ENCODE measurements around the gene NSMF.

NSMF gene

DNA sequence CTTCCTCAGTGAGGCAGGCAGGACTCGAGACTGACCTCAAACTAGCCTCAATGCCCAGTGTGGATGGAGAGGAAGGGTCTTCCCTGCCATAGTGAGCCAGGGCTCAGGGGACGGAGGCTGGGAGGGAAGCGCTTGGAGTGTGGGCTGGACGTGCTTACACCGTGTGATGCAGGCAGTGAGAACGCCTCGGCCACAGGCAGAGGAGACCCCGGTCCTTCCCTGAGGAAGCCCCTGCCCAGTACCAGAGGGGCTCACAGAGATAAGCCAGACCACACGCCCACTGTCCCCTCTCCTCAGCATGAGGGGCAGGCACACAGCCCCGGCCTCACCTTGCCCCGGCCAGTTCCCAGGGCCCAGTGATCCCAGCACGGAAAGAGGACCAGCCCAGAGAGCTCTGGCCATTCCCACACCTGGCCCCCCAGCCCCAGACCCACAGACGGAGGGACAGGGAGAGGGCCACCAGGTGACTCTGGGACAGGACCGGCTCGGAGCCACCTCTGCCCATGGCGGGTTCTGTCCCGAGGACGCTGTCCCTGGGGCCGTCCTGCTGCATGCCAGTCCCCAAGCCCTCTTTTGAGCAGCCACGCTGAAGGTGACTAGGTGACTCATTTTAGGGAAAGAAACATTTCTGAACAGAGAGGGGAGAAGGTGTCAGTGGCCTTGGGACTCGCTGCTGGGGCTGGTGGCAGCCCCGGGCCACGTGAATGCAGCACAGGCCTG, 6.0 kb upstream of the NSMF start:
- no peak overlapping the region for H3K4me3 ChIP-seq (ENCODE audit: low read length)
- no peaks in the 10 kb centered on the region for H3K9me3 ChIP-seq (ENCODE audit: control insufficient read depth, low read depth, low read length)
- H3K9ac ChIP-seq (ENCODE audit: low read length), result no peak overlapping the region
- no peaks in the 10 kb centered on the region for H3K36me3 ChIP-seq (ENCODE audit: control insufficient read depth, low read depth, low read length)
- no peaks in the 10 kb centered on the region for H3K4me1 ChIP-seq (ENCODE audit: control insufficient read depth, low read depth, low read length)
- no peak overlapping the region for H3K27ac ChIP-seq (ENCODE audit: low read length)
- H3K27me3 ChIP-seq (ENCODE audit: control insufficient read depth, insufficient read depth, low read length), result no peaks in the 10 kb centered on the region

DNA sequence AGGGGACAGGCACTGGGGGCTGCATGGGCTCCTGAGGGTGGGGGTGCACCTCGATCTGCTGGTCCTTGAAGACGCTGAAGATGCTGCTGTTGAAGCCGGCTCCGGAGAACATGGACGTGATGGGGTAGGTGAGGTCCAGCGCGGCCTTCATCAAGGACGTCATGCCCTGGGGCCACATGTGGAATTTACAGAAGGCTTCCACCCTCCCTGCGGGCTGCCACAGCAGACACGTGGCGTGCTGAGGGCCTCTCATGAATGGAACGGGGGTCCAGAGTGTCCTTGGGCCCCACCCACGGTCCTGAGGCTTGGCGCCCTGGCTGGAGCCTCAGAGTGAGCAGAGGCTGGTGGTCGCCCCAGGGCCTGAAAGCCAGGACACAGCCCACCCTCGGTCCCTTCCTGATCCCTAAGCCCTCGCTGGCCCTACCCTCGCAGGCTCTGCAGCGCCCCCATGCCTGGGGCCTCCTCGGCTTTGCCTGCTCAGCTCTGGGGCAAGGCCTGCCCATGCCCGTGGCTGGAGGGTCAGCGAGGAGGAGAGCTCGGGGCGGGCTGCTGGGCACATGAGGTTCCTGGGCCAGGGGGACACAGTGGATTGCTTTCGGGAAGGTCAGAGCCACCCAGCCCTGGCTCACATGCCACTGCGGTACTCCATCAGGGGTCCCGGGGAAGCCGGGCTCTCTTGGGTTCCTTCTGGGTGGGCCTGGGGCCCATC, 5.3 kb upstream of the NSMF start:
- no peaks in the 10 kb centered on the region for H3K9me3 ChIP-seq (ENCODE audit: control insufficient read depth, low read depth, low read length)
- H3K27ac ChIP-seq (ENCODE audit: low read length), result no peak overlapping the region
- H3K36me3 ChIP-seq (ENCODE audit: control insufficient read depth, low read depth, low read length), result no peaks in the 10 kb centered on the region
- H3K27me3 ChIP-seq (ENCODE audit: control insufficient read depth, insufficient read depth, low read length), result no peaks in the 10 kb centered on the region
- H3K9ac ChIP-seq (ENCODE audit: low read length), result no peak overlapping the region
- no peaks in the 10 kb centered on the region for H3K4me1 ChIP-seq (ENCODE audit: control insufficient read depth, low read depth, low read length)
- H3K4me3 ChIP-seq (ENCODE audit: low read length), result no peak overlapping the region

DNA sequence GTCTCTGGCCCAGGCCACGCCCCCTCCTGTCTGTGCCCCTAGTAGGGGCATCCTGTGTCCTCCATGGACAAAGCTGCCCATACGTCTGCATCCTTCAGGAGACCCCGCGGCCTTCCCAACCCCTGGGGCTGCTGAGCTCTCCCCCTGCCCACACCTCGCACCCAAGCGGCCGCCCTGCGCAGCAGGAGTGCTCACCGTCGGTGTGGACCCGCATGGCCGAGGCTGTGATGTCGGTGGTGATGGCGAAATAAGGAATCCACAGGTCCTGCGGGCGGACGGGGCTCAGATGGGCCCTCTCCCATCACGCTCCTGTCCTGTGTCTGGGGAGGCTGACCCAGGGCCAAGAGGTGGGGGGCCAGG, 4.8 kb upstream of the NSMF start:
- no peaks in the 10 kb centered on the region for H3K9me3 ChIP-seq (ENCODE audit: control insufficient read depth, low read depth, low read length)
- H3K4me1 ChIP-seq (ENCODE audit: control insufficient read depth, low read depth, low read length), result no peaks in the 10 kb centered on the region

DNA sequence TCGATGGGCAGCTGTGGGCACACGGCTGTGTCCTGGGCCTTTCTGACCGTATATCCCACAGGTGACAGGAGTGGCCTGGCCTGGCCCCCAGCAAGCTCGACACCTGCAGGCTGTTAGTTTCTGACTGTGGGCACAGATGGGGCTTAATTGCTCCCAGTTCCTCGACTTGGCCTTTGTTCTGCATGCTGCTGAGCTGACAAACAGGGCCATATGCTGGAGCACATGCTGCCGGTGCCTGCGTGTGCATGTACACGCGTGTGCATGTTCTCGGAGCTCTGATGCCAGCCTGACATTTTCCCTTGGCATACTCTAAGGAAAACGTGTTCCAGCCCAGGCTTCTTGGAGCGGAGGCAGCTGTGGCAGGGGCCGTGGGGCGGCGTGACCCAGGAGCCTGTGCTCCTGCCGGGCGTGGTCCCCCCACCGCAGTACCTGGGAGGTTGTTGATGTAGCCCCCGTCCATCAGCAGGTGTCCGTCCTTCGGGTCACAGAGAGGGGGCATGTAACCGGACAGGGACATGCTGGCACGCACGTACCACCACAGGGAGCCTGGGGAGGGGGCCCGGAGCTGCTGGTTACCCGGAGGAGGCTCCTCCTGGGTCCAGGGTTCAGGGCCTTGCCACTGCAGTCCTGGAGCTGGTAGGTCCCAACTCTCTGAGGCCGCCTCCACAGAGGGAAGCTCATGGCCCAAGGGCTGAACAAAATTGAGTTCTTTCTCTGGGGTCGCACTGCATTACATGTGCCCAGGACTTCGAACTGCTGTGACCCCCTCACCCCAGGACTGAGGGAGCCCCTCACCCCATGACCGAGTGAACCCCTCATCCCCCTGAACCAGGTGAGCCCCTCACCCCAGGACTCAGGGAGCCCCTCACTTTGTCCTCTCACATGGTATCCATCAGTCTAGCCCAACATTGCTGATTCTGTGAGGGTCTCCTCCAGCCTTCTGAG, 4.1 kb upstream of the NSMF start:
- Histone ChIP-seq H3K27ac (ENCODE audit: low read length) (no peak overlapping the region), H3K9ac (ENCODE audit: low read length) (no peak overlapping the region), H3K27me3 (ENCODE audit: control insufficient read depth, insufficient read depth, low read length) (no peaks in the 10 kb centered on the region), H3K9me3 (ENCODE audit: control insufficient read depth, low read depth, low read length) (no peaks in the 10 kb centered on the region), H3K4me1 (ENCODE audit: control insufficient read depth, low read depth, low read length) (no peaks in the 10 kb centered on the region), H3K4me3 (ENCODE audit: low read length) (no peak overlapping the region), H3K36me3 (ENCODE audit: control insufficient read depth, low read depth, low read length) (no peaks in the 10 kb centered on the region)

More for the DNA sequence above, 4.8 kb upstream of the NSMF start:
- Histone ChIP-seq H3K36me3 (ENCODE audit: control insufficient read depth, low read depth, low read length) (no peaks in the 10 kb centered on the region), H3K9ac (ENCODE audit: low read length) (no peak overlapping the region), H3K4me3 (ENCODE audit: low read length) (no peak overlapping the region), H3K27me3 (ENCODE audit: control insufficient read depth, insufficient read depth, low read length) (no peaks in the 10 kb centered on the region), H3K27ac (ENCODE audit: low read length) (no peak overlapping the region)

DNA sequence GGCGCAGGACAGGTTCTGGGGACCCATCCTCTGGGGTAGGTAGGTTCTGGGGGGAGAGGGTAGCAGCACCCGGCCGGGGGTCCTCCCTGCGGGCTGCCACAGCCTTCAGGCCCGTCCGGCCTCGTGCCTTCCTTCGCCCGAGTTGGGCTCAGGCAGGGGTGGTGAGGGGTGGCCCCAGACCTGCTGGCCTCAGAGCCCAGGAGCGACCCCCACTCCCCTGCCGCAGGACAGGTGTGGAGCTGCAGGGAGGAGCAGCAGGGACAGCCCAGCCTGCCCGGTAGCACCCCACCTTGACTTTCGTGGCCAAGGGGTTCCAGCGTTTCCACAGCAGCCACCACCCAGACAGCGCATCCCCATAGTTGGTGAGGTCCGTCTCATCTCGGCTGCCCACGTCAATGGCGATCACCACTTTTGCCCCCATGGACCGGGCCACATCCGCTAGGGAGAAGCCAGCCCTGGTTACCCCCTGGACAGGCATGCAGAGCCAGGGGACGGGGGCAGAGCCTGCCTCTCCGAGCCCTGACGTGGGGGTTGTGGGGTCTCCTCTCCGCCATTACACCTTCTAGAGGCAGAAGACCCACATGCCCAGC, 3.4 kb upstream of the NSMF start:
- Histone ChIP-seq H3K27me3 (ENCODE audit: control insufficient read depth, insufficient read depth, low read length) (no peaks in the 10 kb centered on the region), H3K9ac (ENCODE audit: low read length) (no peak overlapping the region), H3K4me3 (ENCODE audit: low read length) (no peak overlapping the region), H3K4me1 (ENCODE audit: control insufficient read depth, low read depth, low read length) (no peaks in the 10 kb centered on the region), H3K9me3 (ENCODE audit: control insufficient read depth, low read depth, low read length) (no peaks in the 10 kb centered on the region), H3K27ac (ENCODE audit: low read length) (no peak overlapping the region), H3K36me3 (ENCODE audit: control insufficient read depth, low read depth, low read length) (no peaks in the 10 kb centered on the region)

DNA sequence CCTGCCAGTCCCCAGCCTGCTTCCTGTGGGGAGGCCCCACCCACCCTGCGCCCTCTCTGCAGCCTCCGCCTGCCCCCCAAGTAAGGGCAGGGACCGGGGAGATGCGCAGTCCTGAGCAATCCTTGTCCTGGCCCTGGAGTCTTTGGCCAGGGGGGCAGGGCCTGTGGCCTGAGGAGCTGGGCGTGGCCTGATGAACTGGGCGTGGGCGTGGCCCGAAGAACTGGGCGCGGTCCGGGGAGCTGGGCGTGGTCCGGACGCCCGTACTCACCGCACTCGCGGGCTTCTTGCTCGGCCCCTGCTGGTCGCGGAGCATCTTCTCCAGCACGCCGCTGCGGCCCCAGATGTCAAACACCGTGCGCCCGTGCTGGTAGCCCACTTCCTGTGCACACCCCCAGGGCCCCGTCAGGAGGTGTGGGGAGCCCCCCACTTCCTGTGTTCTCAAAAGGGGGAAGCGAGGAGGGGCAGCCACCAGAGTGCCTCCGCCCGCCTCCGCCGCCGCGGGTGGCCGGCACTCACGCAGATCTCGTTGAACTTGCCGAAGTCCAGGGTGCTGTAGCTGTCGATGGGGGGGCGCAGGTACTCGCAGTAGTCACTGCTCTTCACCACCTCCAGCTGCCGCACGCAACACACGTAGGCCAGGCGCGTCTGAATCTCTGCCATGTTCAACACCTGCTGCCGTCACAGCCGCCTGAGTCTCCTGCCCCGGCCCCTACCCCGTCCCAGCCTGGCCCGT, 2.7 kb upstream of the NSMF start:
- Histone ChIP-seq H3K4me1 (ENCODE audit: control insufficient read depth, low read depth, low read length) (no peaks in the 10 kb centered on the region), H3K27me3 (ENCODE audit: control insufficient read depth, insufficient read depth, low read length) (no peaks in the 10 kb centered on the region), H3K4me3 (ENCODE audit: low read length) (no peak overlapping the region), H3K27ac (ENCODE audit: low read length) (no peak overlapping the region), H3K9me3 (ENCODE audit: control insufficient read depth, low read depth, low read length) (no peaks in the 10 kb centered on the region), H3K36me3 (ENCODE audit: control insufficient read depth, low read depth, low read length) (no peaks in the 10 kb centered on the region), H3K9ac (ENCODE audit: low read length) (no peak overlapping the region)

DNA sequence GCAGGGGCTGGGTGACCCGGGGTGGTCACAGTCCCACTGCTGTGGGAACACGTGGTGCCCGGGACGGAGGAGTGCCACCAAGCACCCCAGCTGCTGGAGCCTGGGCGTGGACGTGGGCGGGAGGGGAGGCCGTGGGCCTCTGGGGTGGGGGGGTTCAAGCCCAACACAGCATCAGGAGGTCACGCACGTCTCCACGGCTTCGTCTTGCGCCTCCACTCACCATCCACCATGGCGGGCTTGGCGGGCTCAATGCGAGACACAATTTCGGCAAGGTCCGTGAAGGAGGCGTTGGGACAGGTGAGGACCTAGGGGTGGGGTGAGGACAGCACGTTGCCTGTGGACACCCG, 2.2 kb upstream of the NSMF start:
- no peak overlapping the region for H3K27ac ChIP-seq (ENCODE audit: low read length)
- H3K27me3 ChIP-seq (ENCODE audit: control insufficient read depth, insufficient read depth, low read length), result no peaks in the 10 kb centered on the region
- no peaks in the 10 kb centered on the region for H3K36me3 ChIP-seq (ENCODE audit: control insufficient read depth, low read depth, low read length)
- H3K9me3 ChIP-seq (ENCODE audit: control insufficient read depth, low read depth, low read length), result no peaks in the 10 kb centered on the region
- no peaks in the 10 kb centered on the region for H3K4me1 ChIP-seq (ENCODE audit: control insufficient read depth, low read depth, low read length)
- no peak overlapping the region for H3K9ac ChIP-seq (ENCODE audit: low read length)
- no peak overlapping the region for H3K4me3 ChIP-seq (ENCODE audit: low read length)

DNA sequence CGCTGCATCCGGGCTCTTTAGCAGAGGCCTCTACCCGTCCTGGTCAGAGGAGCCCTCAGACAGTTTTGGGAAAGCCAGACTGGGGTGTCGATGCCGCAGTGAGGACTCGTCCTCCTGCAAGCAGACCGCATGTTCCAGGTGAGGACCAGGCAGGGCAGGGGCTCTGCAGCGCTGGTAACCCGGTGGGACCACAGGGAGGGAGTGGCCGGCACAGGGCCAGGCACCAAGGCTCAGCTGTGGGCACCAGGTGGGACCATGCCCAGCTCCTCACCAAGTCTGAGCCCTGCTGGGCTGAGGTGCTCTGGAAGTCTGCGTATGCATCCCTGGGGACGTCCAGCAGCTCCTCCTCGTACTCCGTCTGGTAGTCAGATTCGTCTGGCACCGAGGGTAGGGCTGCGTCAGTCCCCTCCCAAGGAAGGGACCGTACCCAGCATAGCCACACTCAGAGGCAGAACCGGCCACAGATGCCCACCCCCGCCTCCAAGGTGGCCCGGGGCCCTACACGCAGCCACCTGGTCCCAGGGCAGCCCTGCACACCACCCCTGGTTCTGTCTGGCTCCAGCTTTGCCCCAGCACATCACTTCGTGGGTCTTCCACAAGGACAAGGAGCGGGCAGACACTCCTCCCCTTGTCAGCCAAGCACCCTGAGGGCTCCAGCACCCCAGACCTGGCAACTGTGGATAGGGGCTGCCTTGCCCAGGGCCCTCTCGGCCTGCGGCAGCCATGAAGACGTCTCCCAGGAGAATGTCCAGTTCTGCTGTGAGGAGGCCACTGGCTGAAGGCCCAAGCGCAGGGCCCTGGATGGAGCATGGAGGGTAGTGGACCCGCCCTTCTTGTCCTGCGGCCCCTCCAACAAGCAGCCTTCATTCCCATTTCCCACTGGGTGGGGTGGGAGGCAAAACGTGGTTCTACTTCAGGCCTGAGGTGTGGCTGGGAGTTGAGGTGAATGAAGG, 1.5 kb upstream of the NSMF start:
- H3K9me3 ChIP-seq (ENCODE audit: control insufficient read depth, low read depth, low read length), result no peaks in the 10 kb centered on the region
- H3K27me3 ChIP-seq (ENCODE audit: control insufficient read depth, insufficient read depth, low read length), result no peaks in the 10 kb centered on the region
- no peaks in the 10 kb centered on the region for H3K4me1 ChIP-seq (ENCODE audit: control insufficient read depth, low read depth, low read length)
- H3K27ac ChIP-seq (ENCODE audit: low read length), result no peak overlapping the region
- H3K4me3 ChIP-seq (ENCODE audit: low read length), result no peak overlapping the region
- no peak overlapping the region for H3K9ac ChIP-seq (ENCODE audit: low read length)
- peaks cover 1% of the 10 kb centered on the region for H3K36me3 ChIP-seq (ENCODE audit: control insufficient read depth, low read depth, low read length)

DNA sequence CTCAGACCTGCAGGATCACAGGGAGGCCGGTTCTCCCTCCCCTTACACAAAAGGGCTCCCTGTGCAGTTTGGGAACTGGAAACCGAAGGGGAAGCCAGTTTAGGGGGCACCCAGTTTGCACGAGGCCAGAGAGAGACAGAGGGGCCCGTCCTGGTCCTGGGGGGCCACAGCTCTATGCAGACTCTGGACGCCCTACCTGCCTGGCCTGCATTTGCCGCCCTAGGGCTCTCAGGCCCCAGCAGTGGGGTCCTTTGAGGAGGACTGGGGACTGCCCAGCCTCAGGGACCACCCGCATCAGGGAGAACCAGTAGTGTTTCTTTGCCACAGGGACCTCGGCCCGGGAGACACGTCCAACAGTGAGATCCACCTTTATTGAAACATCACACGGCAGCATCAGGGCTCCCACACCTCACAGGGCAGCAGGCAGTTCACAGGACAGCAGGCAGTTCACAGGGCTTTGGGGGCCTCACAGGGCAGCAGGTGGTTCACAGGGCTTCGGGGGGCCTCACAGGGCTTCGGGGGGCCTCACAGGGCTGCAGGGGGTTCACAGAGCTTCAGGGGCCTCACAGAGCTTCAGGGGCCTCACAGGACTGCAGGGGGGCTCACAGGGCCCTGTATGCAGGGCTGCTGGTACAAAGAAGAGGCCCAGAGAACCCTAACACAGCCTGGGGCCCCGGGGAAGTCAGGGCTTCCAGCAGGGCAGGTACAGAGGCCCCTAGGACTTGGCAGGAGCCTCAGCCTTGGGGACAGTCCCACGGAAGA, 648 bp upstream of the NSMF start:
- no peaks in the 10 kb centered on the region for H3K27me3 ChIP-seq (ENCODE audit: control insufficient read depth, insufficient read depth, low read length)
- H3K4me3 ChIP-seq (ENCODE audit: low read length), result no peak overlapping the region
- H3K9ac ChIP-seq (ENCODE audit: low read length), result no peak overlapping the region
- H3K27ac ChIP-seq (ENCODE audit: low read length), result no peak overlapping the region
- no peaks in the 10 kb centered on the region for H3K9me3 ChIP-seq (ENCODE audit: control insufficient read depth, low read depth, low read length)
- H3K4me1 ChIP-seq (ENCODE audit: control insufficient read depth, low read depth, low read length), result peaks cover 3% of the 10 kb centered on the region
- H3K36me3 ChIP-seq (ENCODE audit: control insufficient read depth, low read depth, low read length), result peaks cover 4% of the 10 kb centered on the region

Measured in iPS-18a (cell line).